Amniotic epithelial cell (primary cell): ENCODE measurements around the gene IFT88.
A peak's percentile ranks its signal among the peaks of the same experiment; 100 is the strongest.

Experiments used
- DNase-seq: peaks from one replicate; pipeline ENCODE4 v3.0.0-alpha.2; 2010; ENCODE audit warnings: low read depth

IFT88 gene

GRCh38 chr13:20716951-20717350 lies 150.0 kb downstream of the IFT88 start:
- no peak for DNase-seq

GRCh38 chr13:20717581-20718542 lies 150.9 kb downstream of the IFT88 start:
- no peak for DNase-seq

GRCh38 chr13:20718958-20719566 lies 152.1 kb downstream of the IFT88 start:
- DNase-seq: no peak

- no peak for DNase-seq
Measured at GRCh38 chr13:20719783-20720182, 152.8 kb downstream of the IFT88 start.

GRCh38 chr13:20720499-20720898 lies 153.5 kb downstream of the IFT88 start:
- DNase-seq: no peak

- DNase-seq: no peak
Measured at GRCh38 chr13:20721058-20721453, 154.1 kb downstream of the IFT88 start.

GRCh38 chr13:20721454-20722357 lies 154.7 kb downstream of the IFT88 start:
- peak; percentile 58 for DNase-seq

- no peak for DNase-seq
Measured at GRCh38 chr13:20727856-20728255, 160.9 kb downstream of the IFT88 start.

- DNase-seq: no peak
Measured at GRCh38 chr13:20728579-20729311, 161.8 kb downstream of the IFT88 start.

- no peak for DNase-seq
Measured at GRCh38 chr13:20729633-20730585, 163.0 kb downstream of the IFT88 start.

- DNase-seq: no peak
Measured at GRCh38 chr13:20738616-20739015, 171.7 kb downstream of the IFT88 start.

- no peak for DNase-seq
Measured at GRCh38 chr13:20740021-20740420, 173.1 kb downstream of the IFT88 start.
